Upper lobe of right lung (tissue), 1 donor: ENCODE results near the gene MPC1L. TPM values are rescaled to one million over a fixed set of nuclear protein-coding genes. Genes with fewer than 3 reads are reported as not detected.

Experiments used
- ATAC-seq: fragments of 200-7000 bp; cut with Tn5 transposase; one replicate; pipeline ENCODE4 v1.9.1; 2020; ENCODE audit warnings: mild to moderate bottlenecking, moderate library complexity
- DNase-seq: peaks from one replicate; pipeline ENCODE4 v3.0.0-alpha.2; 2020
- H3K27ac ChIP-seq: fragments of 200-600 bp; one replicate; pipeline ENCODE4 v1.8.0; 2022
- H3K27me3 ChIP-seq: fragments of 200-600 bp; one replicate; pipeline ENCODE4 v1.8.0; 2022; ENCODE audit warnings: mild to moderate bottlenecking
- H3K36me3 ChIP-seq: fragments of 200-600 bp; one replicate; pipeline ENCODE4 v1.8.0; 2022
- H3K4me1 ChIP-seq: fragments of 200-600 bp; one replicate; pipeline ENCODE4 v1.8.0; 2022
- H3K4me3 ChIP-seq: fragments of 200-600 bp; one replicate; pipeline ENCODE4 v1.8.0; 2022; ENCODE audit warnings: mild to moderate bottlenecking
- H3K9me3 ChIP-seq: fragments of 200-600 bp; one replicate; pipeline ENCODE4 v1.8.0; 2022
- intact Hi-C: fragments of 100-400 bp; cut with DNase I; formaldehyde crosslinking; loops from one replicate; pipeline ENCODE4 v1.11.0; 2022
- total RNA-seq: library from RNA; stranded (reverse); fragmentation: NEBNext Ultra II Directional; extraction: Animal tissue kit (Norgen Biotek cat#: 25700); gene quantifications from one replicate; pipeline ENCODE4 v1.2.1, GENCODE V29; 2021
- TF ChIP-seq, protein P1 (sequence below): fragments of 200-600 bp; IDR thresholded peaks from one replicate; pipeline ENCODE4 v1.8.0; 2022; ENCODE audit warnings: antibody characterized with exemption
- donor health status: DM: no; HTN: yes; CAD: no; lungs with severe emphysema.

Gene MPC1L
- total RNA-seq, 1 donor from 2014 or later = not detected

DNA sequence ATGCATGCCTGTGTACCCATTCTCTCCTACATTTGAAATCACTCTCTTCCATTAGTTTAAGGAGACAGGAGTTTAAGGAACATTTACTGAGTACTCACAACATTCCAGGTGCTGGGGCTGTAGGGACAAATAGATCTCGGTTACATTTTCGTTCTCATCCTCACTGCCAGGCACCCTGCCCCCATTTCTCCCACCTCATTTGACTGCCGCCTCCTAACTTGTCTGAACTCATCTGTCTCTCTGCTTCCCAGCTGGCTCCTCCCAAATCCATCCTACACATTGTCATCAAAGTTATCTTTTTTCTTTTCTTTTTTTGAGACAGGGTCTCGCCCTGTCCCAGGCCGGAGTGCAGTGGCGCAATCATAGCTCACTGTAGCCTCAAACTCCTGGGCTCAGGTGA is 19.8 kb upstream of the MPC1L start:
- no peaks in the 10 kb centered on the region for H3K27me3 ChIP-seq
- no peak for ATAC-seq
- TF ChIP-seq, protein P1, sequence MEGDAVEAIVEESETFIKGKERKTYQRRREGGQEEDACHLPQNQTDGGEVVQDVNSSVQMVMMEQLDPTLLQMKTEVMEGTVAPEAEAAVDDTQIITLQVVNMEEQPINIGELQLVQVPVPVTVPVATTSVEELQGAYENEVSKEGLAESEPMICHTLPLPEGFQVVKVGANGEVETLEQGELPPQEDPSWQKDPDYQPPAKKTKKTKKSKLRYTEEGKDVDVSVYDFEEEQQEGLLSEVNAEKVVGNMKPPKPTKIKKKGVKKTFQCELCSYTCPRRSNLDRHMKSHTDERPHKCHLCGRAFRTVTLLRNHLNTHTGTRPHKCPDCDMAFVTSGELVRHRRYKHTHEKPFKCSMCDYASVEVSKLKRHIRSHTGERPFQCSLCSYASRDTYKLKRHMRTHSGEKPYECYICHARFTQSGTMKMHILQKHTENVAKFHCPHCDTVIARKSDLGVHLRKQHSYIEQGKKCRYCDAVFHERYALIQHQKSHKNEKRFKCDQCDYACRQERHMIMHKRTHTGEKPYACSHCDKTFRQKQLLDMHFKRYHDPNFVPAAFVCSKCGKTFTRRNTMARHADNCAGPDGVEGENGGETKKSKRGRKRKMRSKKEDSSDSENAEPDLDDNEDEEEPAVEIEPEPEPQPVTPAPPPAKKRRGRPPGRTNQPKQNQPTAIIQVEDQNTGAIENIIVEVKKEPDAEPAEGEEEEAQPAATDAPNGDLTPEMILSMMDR = no peak
- no peak overlapping the region for H3K4me3 ChIP-seq
- no peak for DNase-seq
- H3K27ac ChIP-seq = no peak overlapping the region
- H3K4me1 ChIP-seq = no peaks in the 10 kb centered on the region
- H3K9me3 ChIP-seq = no peaks in the 10 kb centered on the region
- intact Hi-C loops = no loop called here
- peaks cover 33% of the 10 kb centered on the region for H3K36me3 ChIP-seq

DNA sequence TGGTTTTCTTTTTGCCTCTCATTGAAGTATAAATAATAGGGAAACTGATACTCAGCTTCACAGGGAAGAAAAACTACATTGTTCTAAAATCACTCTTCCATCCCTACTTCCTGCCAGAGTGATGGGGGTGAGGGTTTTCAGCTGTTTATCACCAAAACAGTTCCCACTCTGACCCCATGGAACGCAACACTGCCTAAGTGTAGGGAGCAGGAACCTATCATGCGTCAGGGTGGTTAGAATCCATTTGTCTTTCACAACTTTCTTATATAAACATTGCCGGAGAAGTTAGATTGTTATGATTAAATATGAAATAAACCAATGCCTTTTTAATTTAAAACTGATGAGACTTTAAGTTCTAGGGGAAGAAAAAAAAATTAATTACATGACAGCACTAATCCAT is 15.8 kb upstream of the MPC1L start:
- Histone ChIP-seq H3K27ac (no peak overlapping the region), H3K27me3 (no peaks in the 10 kb centered on the region), H3K9me3 (no peaks in the 10 kb centered on the region), H3K4me1 (no peaks in the 10 kb centered on the region), H3K4me3 (no peak overlapping the region), H3K36me3 (no peaks in the 10 kb centered on the region)
- ATAC-seq = no peak
- TF ChIP-seq, protein P1 = no peak
- intact Hi-C loops = no loop called here
- DNase-seq = no peak

DNA sequence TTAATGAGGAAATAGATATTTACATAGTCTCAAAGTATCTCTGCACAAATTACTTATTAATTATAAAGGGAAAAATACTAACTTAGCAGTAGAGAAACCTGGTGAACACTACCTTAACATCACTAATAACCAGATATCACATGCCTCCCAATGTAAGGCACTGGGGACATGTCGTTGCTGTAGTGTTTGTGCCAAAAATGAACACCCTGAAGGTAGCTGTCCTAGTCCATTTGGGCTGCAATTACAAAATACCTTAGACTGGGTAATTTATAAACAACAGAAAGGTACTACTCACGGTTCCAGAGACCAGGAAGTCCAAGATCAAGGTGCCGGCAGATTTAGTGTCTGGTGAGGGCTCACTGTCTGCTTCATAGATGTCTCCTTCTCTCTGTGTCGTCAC is 10.7 kb upstream of the MPC1L start:
- Histone ChIP-seq H3K4me1 (no peaks in the 10 kb centered on the region), H3K9me3 (no peaks in the 10 kb centered on the region), H3K36me3 (no peaks in the 10 kb centered on the region), H3K27me3 (no peaks in the 10 kb centered on the region), H3K4me3 (no peak overlapping the region), H3K27ac (no peak overlapping the region)
- TF ChIP-seq, protein P1 = no peak
- DNase-seq = no peak
- intact Hi-C loops = no loop called here
- no peak for ATAC-seq

DNA sequence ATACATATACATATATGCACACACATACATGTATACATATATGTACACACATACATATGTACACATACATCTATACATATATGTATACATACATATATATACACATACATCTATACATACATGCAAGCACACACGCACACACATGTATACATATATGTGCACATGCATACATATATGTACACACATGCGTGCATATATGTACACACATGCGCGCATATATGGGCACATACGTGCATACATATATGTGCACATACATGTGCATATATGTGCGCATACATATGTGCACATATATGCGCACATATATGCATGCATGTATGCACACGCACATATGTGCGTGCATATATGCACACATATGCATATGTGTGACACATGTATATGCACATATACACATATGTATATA is 7.3 kb upstream of the MPC1L start:
- TF ChIP-seq, protein P1 = no peak

DNA sequence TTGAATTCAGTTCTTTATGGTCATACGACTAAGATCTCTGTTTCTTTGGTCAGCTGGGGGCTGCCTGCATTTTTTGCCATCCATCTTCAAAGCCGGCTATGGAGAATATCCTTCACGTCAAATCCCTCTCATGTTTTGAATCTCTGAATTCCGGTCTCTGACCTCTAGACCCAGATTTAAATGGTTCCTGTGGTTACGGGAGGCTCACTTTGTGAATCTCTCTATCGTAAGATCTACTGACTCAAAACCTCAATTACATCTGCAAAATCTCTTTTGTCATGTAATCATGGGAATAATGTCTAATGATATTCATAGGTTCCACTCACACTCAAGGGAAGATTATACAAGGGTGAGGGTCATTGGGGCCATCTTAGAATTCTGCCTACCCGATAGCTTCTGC is 5.7 kb upstream of the MPC1L start:
- H3K27ac ChIP-seq = no peak overlapping the region
- TF ChIP-seq, protein P1 = no peak
- no peak overlapping the region for H3K4me3 ChIP-seq
- intact Hi-C loops = no loop called here
- H3K36me3 ChIP-seq = no peaks in the 10 kb centered on the region
- DNase-seq = no peak
- H3K9me3 ChIP-seq = no peaks in the 10 kb centered on the region
- no peaks in the 10 kb centered on the region for H3K27me3 ChIP-seq
- ATAC-seq = no peak
- H3K4me1 ChIP-seq = no peaks in the 10 kb centered on the region

More for the DNA sequence above, 7.3 kb upstream of the MPC1L start:
- Histone ChIP-seq H3K27ac (no peak overlapping the region), H3K9me3 (no peaks in the 10 kb centered on the region), H3K36me3 (no peaks in the 10 kb centered on the region), H3K4me3 (no peak overlapping the region), H3K4me1 (no peaks in the 10 kb centered on the region), H3K27me3 (no peaks in the 10 kb centered on the region)
- ATAC-seq (no peak), DNase-seq (no peak)
- intact Hi-C loops = no loop called here

DNA sequence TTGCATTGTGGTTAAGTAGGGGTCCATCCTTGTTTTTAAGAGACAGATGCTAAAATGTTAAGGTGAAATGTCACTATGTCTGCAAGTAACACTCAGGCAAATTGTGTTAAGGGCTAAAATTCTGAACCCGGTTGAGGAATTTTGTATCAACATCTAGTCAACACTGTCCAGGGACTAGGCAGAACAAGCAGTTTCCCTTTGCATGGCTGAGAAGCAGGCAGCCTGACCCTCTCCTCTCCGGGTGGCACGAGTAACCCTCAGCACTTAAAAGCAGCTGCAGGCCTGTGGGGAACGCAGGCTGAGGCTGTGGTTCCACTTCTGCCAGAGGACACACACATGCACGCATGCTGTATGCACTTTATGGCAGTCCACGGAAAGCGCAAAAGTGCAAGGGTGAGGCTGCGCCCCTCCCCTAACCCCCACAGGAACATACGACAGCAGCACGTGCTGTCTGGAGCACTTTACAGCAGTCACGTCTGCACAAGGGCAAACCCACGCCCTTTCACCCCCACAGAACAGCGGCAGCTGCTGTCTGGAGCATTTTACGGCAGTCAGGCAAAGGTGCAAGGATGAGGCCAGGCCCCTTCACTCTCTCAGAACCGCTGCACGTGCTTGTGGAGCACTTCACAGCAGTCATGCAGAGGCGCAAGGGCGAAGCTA is 619 bp upstream of the MPC1L start:
- H3K4me1 ChIP-seq = no peaks in the 10 kb centered on the region
- ATAC-seq (no peak), DNase-seq (no peak)
- intact Hi-C loops = no loop called here
- TF ChIP-seq, protein P1 = no peak
- H3K27ac ChIP-seq = no peak overlapping the region
- no peak overlapping the region for H3K4me3 ChIP-seq
- H3K9me3 ChIP-seq = no peaks in the 10 kb centered on the region
- H3K27me3 ChIP-seq = no peaks in the 10 kb centered on the region
- peaks cover 4% of the 10 kb centered on the region for H3K36me3 ChIP-seq
